Smooth muscle cell (in vitro differentiated cells): ENCODE measurements around the gene SHCBP1L. TPM values are rescaled to one million over a fixed set of nuclear protein-coding genes. Genes with fewer than 3 reads are reported as not detected.
"Not testable (repeated sequence)": the region's sequence is repeated elsewhere in the genome, so short reads cannot be mapped to it uniquely, and the experiment has no call there.

Experiments
- DNase-seq: peaks from one replicate; lab custom pipeline; 2025; ENCODE audit not compliant: unreplicated experiment; lab: John Stamatoyannopoulos, UW
- H2AFZ ChIP-seq: fragments of 200-600 bp; sonication (generic); 2 replicates; pipeline ENCODE4 v1.6.0; 2016; ENCODE audit warnings: antibody characterized with exemption, low read depth, mild to moderate bottlenecking
- H3F3A ChIP-seq: fragments of 200-600 bp; sonication (generic); 2 replicates; pipeline ENCODE4 v1.6.0; 2017; ENCODE audit warnings: antibody characterized with exemption, low read depth
- H3K27ac ChIP-seq: fragments of 200-600 bp; sonication (generic); 2 replicates; pipeline ENCODE4 v1.5.1; 2016; ENCODE audit warnings: low read depth, mild to moderate bottlenecking
- H3K27me3 ChIP-seq: fragments of 200-600 bp; sonication (generic); 2 replicates; pipeline ENCODE4 v1.6.1; 2016; ENCODE audit warnings: low read depth, mild to moderate bottlenecking
- H3K36me3 ChIP-seq: fragments of 200-600 bp; sonication (generic); 2 replicates; pipeline ENCODE4 v1.5.1; 2016; ENCODE audit warnings: low read depth
- H3K4me1 ChIP-seq: fragments of 200-600 bp; sonication (generic); 2 replicates; pipeline ENCODE4 v1.5.1; 2016; ENCODE audit warnings: low read depth
- H3K4me2 ChIP-seq: fragments of 200-600 bp; sonication (generic); 2 replicates; pipeline ENCODE4 v1.6.0; 2016; ENCODE audit warnings: mild to moderate bottlenecking
- H3K4me3 ChIP-seq: fragments of 200-600 bp; sonication (generic); 2 replicates; pipeline ENCODE4 v1.5.1; 2016; ENCODE audit warnings: mild to moderate bottlenecking
- H3K79me2 ChIP-seq: fragments of 200-600 bp; sonication (generic); 2 replicates; pipeline ENCODE4 v1.6.0; 2016; ENCODE audit warnings: low read depth, mild to moderate bottlenecking
- H3K9ac ChIP-seq: fragments of 200-600 bp; sonication (generic); 2 replicates; pipeline ENCODE4 v1.6.0; 2016; ENCODE audit warnings: low read depth
- H3K9me3 ChIP-seq: fragments of 200-600 bp; sonication (generic); replicated peaks from 2 replicates; pipeline ENCODE4 v1.5.1; 2016; ENCODE audit warnings: low read depth
- H4K20me1 ChIP-seq: fragments of 200-600 bp; sonication (generic); 2 replicates; pipeline ENCODE4 v1.6.0; 2016; ENCODE audit warnings: low read depth
- CTCF ChIP-seq: fragments of 200-600 bp; sonication (generic); IDR thresholded peaks from 2 replicates; pipeline ENCODE4 v1.5.1; 2017; ENCODE audit warnings: borderline replicate concordance, mild to moderate bottlenecking, antibody characterized with exemption; ENCODE audit not compliant: insufficient read depth, poor library complexity, severe bottlenecking
- WGBS: methylation state at CpG from one replicate; pipeline ENCODE4 v1.1.7; 2016; ENCODE audit warnings: low lambda C conversion rate; 5-methylcytosine and 5-hydroxymethylcytosine counted together
- polyA plus RNA-seq: library from polyadenylated mRNA; unstranded; fragments of >200 nt; fragmentation: Nextera tagmentation; extraction: Ambion mirVana; gene quantifications from 2 replicates; pipeline ENCODE4 v1.2.1, GENCODE V29; 2016
- total RNA-seq: library from RNA; depleted of rRNA; stranded (reverse); fragments of >200 nt; gene quantifications from 2 replicates; pipeline ENCODE4 v1.2.3, GENCODE V29; 2014

The SHCBP1L gene
- total and polyA plus RNA-seq, 2 experiments from 2014 or later: not detected

DNA sequence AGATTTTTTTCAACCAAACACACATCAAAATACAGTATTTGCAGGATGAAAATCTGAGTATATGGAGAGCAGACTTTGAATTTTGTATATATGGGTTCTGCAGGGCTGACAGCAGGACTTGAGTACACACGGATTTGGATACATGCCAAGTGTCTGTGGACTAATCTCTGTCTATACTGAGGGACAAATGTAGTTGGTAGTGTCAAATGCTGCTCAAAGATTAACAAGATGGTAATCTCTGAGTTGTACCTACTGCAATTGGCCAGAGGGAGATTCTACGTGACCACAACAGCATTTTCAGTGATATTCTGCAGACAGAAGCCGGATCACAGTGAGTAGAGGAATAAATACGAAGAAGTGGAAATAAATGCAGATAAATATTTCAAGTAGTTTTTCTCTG lies 43.4 kb downstream of the SHCBP1L start:
- Histone ChIP-seq H3K9me3 (no peaks in the 10 kb centered on the region), H3F3A (no peaks in the 10 kb centered on the region), H4K20me1 (no peaks in the 10 kb centered on the region), H3K79me2 (no peaks in the 10 kb centered on the region), H3K4me3 (no peak overlapping the region), H3K4me2 (no peak overlapping the region), H3K27ac (no peak overlapping the region), H3K9ac (no peak overlapping the region), H2AFZ (no peak overlapping the region), H3K36me3 (no peaks in the 10 kb centered on the region), H3K27me3 (no peaks in the 10 kb centered on the region), H3K4me1 (no peaks in the 10 kb centered on the region)
- no peak for DNase-seq
- 67% methylated on average over 4 of the region's 4 CpGs for WGBS
- no peak for TF ChIP-seq CTCF

DNA sequence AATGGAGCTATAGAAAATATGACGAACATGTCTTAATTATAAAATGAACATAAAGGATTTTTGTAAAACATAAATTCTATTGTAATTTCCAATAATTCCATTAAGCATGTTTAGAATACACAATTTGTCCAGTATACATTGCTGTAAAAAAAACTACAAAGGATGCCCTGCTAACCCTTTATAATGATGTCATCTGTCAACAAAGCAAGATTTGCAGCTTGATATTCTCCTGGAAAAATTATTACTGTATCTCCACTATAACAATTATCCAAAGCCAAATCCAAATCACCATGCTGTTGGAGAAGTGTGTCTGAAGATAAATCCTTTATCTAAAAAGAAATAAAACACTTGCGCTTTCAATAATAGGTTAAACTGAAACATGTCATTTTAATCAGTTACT lies 47.6 kb downstream of the SHCBP1L start:
- H3K9ac ChIP-seq: no peak overlapping the region
- TF ChIP-seq CTCF: no peak
- no peak overlapping the region for H2AFZ ChIP-seq
- no peaks in the 10 kb centered on the region for H3F3A ChIP-seq
- no peak overlapping the region for H3K27ac ChIP-seq
- WGBS: 94% methylated on average over 2 of the region's 2 CpGs
- no peaks in the 10 kb centered on the region for H3K36me3 ChIP-seq
- H3K27me3 ChIP-seq: no peaks in the 10 kb centered on the region
- no peak overlapping the region for H3K4me2 ChIP-seq
- H3K9me3 ChIP-seq: no peaks in the 10 kb centered on the region
- no peak for DNase-seq
- H3K79me2 ChIP-seq: no peaks in the 10 kb centered on the region
- no peaks in the 10 kb centered on the region for H4K20me1 ChIP-seq
- H3K4me3 ChIP-seq: no peak overlapping the region
- no peaks in the 10 kb centered on the region for H3K4me1 ChIP-seq

DNA sequence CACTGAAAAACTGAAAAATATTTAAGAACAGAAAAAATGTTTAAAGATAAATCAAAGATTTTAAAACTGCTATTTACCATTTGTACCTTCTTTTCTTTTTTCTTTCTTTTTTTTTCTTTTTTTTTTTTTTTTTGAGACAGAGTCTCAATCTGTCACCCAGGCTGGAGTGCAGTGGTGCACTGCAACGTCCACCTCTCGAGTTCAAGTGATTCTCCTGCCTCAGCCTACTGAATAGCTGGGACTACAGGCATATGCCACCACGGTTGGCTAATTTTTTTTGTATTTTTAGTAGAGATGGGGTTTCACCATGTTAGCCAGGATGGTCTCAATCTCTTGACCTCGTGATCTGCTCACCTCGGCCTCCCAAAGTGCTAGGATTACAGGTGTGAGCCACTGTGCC lies 51.0 kb downstream of the SHCBP1L start:
- not testable (repeated sequence) for H2AFZ ChIP-seq, H3F3A ChIP-seq, H3K36me3 ChIP-seq, H3K4me2 ChIP-seq, H3K27me3 ChIP-seq, DNase-seq, H3K27ac ChIP-seq, H3K9ac ChIP-seq, H3K4me1 ChIP-seq, H3K9me3 ChIP-seq, H3K4me3 ChIP-seq, H3K79me2 ChIP-seq, H4K20me1 ChIP-seq
- 92% methylated on average over 5 of the region's 5 CpGs for WGBS

- Histone ChIP-seq H3K4me2 (no peak overlapping the region), H3K9ac (no peak overlapping the region), H3F3A (no peaks in the 10 kb centered on the region), H3K4me1 (no peaks in the 10 kb centered on the region), H3K36me3 (no peaks in the 10 kb centered on the region), H2AFZ (no peak overlapping the region), H4K20me1 (no peaks in the 10 kb centered on the region), H3K27me3 (no peaks in the 10 kb centered on the region), H3K4me3 (no peak overlapping the region), H3K27ac (no peak overlapping the region), H3K9me3 (no peaks in the 10 kb centered on the region), H3K79me2 (no peaks in the 10 kb centered on the region)
- 94% methylated on average over 2 of the region's 2 CpGs for WGBS
- DNase-seq: no peak
- no peak for TF ChIP-seq CTCF
Measured at GRCh38 chr1:182897696-182898095, 55.3 kb downstream of the SHCBP1L start.
